Stimulated activated CD4-positive, alpha-beta T cell treated with anti-CD3 and anti-CD28 coated beads, Interleukin-1b, Interleukin-23, amount 100 ng/mL, for 1 hour (primary cell): ENCODE results near the gene CLEC20A.

Source experiments
- DNase-seq, 2 donors: peaks; one replicate each; pipeline ENCODE4 v3.0.0-alpha.2; 2020; ENCODE audit warnings: low read depth in 2 of 2

Gene CLEC20A

GRCh38 chr1:178496410-178497135, at the start of gene CLEC20A:
Gene CLEC20A, minus strand, starts transcription at chr1:178496964. Its CDS starts 25 bp downstream, at chr1:178496939.
- no peak for DNase-seq

- DNase-seq, result no peak
These were observed 47.8 kb upstream of the CLEC20A start for GRCh38 chr1:178544531-178544930.

- DNase-seq, result no peak
These were observed 46.5 kb upstream of the CLEC20A start for GRCh38 chr1:178543290-178543607.

- DNase-seq, result peak; percentile 61 to 86
These were observed 46.0 kb upstream of the CLEC20A start for GRCh38 chr1:178542554-178543289.

- DNase-seq, result peak in 1 of 2 donors; percentile 12
These were observed 45.2 kb upstream of the CLEC20A start for GRCh38 chr1:178541829-178542553.

- no peak for DNase-seq
These were observed 44.6 kb upstream of the CLEC20A start for GRCh38 chr1:178541379-178541778.

- no peak for DNase-seq
These were observed 43.9 kb upstream of the CLEC20A start for GRCh38 chr1:178540646-178541045.

- no peak for DNase-seq
These were observed 43.4 kb upstream of the CLEC20A start for GRCh38 chr1:178540204-178540603.

- no peak for DNase-seq
These were observed 42.5 kb upstream of the CLEC20A start for GRCh38 chr1:178539291-178539690.

GRCh38 chr1:178538192-178538916, 41.6 kb upstream of the CLEC20A start:
- no peak for DNase-seq

GRCh38 chr1:178537382-178538090, 40.8 kb upstream of the CLEC20A start:
- DNase-seq, result no peak

- no peak for DNase-seq
These were observed 40.1 kb upstream of the CLEC20A start for GRCh38 chr1:178536844-178537371.

- no peak for DNase-seq
These were observed 39.6 kb upstream of the CLEC20A start for GRCh38 chr1:178536329-178536728.

GRCh38 chr1:178534137-178534868, 37.5 kb upstream of the CLEC20A start:
- DNase-seq, result no peak

GRCh38 chr1:178533121-178533946, 36.6 kb upstream of the CLEC20A start:
- DNase-seq, result no peak

- peak; percentile 41 to 56 for DNase-seq
These were observed 35.6 kb upstream of the CLEC20A start for GRCh38 chr1:178532392-178532791.

GRCh38 chr1:178531887-178532286, 35.1 kb upstream of the CLEC20A start:
- DNase-seq, result no peak

- DNase-seq, result no peak
These were observed 33.7 kb upstream of the CLEC20A start for GRCh38 chr1:178530502-178530901.

GRCh38 chr1:178530037-178530402, 33.3 kb upstream of the CLEC20A start:
- DNase-seq, result no peak
